B cell (primary cell): ENCODE measurements around the gene LAMA2.

ENCODE experiments used
- CTCF ChIP-seq: fragments of 200-600 bp; IDR thresholded peaks from one replicate; pipeline ENCODE4 v1.8.0; 2022; ENCODE audit warnings: antibody characterized with exemption, mild to moderate bottlenecking
- EZH2 ChIP-seq: IDR thresholded peaks from 2 replicates; pipeline ENCODE4 v1.6.1; 2012; ENCODE audit warnings: borderline replicate concordance, low read depth, mild to moderate bottlenecking, moderate library complexity, low read length; ENCODE audit not compliant: insufficient read depth, poor library complexity, severe bottlenecking

- no peak for TF ChIP-seq CTCF
- no peak for TF ChIP-seq EZH2
Observed at GRCh38 chr6:129273161-129273560, 390.2 kb downstream of the LAMA2 start.
